NK-92 (cell line): ENCODE measurements around the gene AIPL1.

Experiments used
- DNase-seq: peaks from one replicate; lab custom pipeline; 2025; ENCODE audit not compliant: unreplicated experiment; lab: John Stamatoyannopoulos, UW

Gene AIPL1

GRCh38 chr17:6374761-6375312, 60.1 kb downstream of the AIPL1 start:
- no peak for DNase-seq

- DNase-seq: no peak
These were observed 60.6 kb downstream of the AIPL1 start for GRCh38 chr17:6374271-6374691.
